ENCODE data around the gene LRRC9. TPM values are rescaled to one million over a fixed set of nuclear protein-coding genes. Genes with fewer than 3 reads are reported as not detected.

Gene LRRC9
- polyA plus RNA-seq, 3 donors = not detected

DNA sequence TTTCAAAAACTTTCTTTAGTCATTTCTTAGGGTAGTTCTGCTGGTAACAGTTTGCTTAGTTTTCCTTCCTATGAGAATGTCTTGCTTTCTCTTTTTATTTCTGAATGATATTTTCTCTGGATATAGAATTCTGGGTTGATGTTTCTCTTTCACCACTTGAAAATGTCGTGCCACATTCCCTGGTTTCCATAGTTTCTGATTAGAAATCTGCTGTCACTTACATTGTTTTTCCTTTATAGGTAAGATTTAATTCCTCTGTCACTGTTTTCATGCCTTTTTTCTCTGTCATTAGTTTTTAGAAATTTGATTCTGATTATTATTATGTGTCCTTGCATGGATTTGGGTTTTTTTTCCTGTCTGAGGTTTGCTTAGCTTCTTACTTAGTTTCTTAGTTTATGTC, 94.5 kb downstream of the LRRC9 start:
- peaks cover 7 to 17% (median 12%) of the 10 kb centered on the region in 7 donors for H3K9me3 Mint-ChIP-seq
- Histone ChIP-seq H4K20me1 (ENCODE audit: insufficient read depth, low read length) (no peaks in the 10 kb centered on the region), H3K27ac (ENCODE audit: low read depth in 1 of 2, low read length in 2 of 2) (no peak overlapping the region), H3K4me1 (ENCODE audit: control insufficient read depth in 1 of 2, insufficient read depth in 2 of 2, low read length in 2 of 2) (no peaks in the 10 kb centered on the region), H3K9ac (ENCODE audit: insufficient read depth, low read length, poor library complexity, severe bottlenecking) (no peak overlapping the region), H3K9me3 (replicated peaks in 1 of 2; ENCODE audit: control insufficient read depth in 1 of 2, insufficient read depth in 1 of 2, low read length in 2 of 2) (peaks cover 6 to 8% of the 10 kb centered on the region in 2 donors), H3K4me3 (replicated peaks in 1 of 3; ENCODE audit: low read depth in 2 of 3, low read length in 3 of 3) (no peak overlapping the region), H3K4me2 (replicated peaks; ENCODE audit: extremely low read depth, low read length, poor library complexity, severe bottlenecking) (no peak overlapping the region), H3K27me3 (ENCODE audit: control insufficient read depth in 2 of 2, insufficient read depth in 2 of 2, low read length in 2 of 2) (no peaks in the 10 kb centered on the region), H3K36me3 (replicated peaks in 1 of 2; ENCODE audit: control insufficient read depth in 1 of 2, insufficient read depth in 2 of 2, low read length in 2 of 2) (no peaks in the 10 kb centered on the region), H3K79me2 (ENCODE audit: insufficient read depth, low read length) (no peaks in the 10 kb centered on the region), H2AFZ (ENCODE audit: insufficient read depth, low read depth, low read length, poor library complexity, severe bottlenecking) (no peak overlapping the region)
- TF ChIP-seq, protein P1, sequence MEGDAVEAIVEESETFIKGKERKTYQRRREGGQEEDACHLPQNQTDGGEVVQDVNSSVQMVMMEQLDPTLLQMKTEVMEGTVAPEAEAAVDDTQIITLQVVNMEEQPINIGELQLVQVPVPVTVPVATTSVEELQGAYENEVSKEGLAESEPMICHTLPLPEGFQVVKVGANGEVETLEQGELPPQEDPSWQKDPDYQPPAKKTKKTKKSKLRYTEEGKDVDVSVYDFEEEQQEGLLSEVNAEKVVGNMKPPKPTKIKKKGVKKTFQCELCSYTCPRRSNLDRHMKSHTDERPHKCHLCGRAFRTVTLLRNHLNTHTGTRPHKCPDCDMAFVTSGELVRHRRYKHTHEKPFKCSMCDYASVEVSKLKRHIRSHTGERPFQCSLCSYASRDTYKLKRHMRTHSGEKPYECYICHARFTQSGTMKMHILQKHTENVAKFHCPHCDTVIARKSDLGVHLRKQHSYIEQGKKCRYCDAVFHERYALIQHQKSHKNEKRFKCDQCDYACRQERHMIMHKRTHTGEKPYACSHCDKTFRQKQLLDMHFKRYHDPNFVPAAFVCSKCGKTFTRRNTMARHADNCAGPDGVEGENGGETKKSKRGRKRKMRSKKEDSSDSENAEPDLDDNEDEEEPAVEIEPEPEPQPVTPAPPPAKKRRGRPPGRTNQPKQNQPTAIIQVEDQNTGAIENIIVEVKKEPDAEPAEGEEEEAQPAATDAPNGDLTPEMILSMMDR (IDR thresholded peaks at IDR 0.05) = no peak
- no peak for DNase-seq
- peaks cover 0 to 1% (median 0%) of the 10 kb centered on the region in 3 donors for H3K27me3 Mint-ChIP-seq (ENCODE audit: low read depth in 3 of 3)
- whole genome bisulfite sequencing (ENCODE audit: insufficient coverage) = no CpG with 5 or more reads among the region's 1 CpG
- intact Hi-C loops (cut with micrococcal nuclease) = no loop called here
- no peaks in the 10 kb centered on the region for H3K4me1 Mint-ChIP-seq
- no peaks in the 10 kb centered on the region for H3K36me3 Mint-ChIP-seq
- no peak overlapping the region for H3K27ac Mint-ChIP-seq
- no peak overlapping the region for H3K4me3 Mint-ChIP-seq

DNA sequence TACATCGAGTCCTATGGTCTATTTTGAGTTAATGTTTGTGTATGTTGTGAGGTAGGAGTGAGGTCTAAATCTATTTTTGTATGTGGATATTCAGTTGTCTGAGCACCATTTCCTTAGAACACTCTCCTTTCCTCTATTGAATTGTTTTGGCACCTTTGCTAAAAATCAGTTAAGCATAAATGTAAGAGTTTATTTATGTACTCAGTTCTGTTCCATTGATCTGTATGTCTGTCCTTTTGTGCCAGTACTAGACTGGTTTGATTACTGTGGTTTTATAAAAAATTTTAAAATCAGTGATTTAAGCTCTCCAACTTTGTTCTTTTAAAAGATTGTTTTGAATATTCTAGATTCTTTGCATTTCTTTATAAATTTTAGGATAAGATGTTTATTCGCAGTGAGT, 101.7 kb downstream of the LRRC9 start:
- Mint-ChIP-seq H3K4me1 (no peaks in the 10 kb centered on the region), H3K4me3 (no peak overlapping the region), H3K36me3 (no peaks in the 10 kb centered on the region), H3K27ac (no peak overlapping the region), H3K9me3 (peaks cover 0 to 7% (median 0%) of the 10 kb centered on the region in 7 donors), H3K27me3 (ENCODE audit: low read depth in 3 of 3) (peaks cover 0 to 2% (median 0%) of the 10 kb centered on the region in 3 donors)
- Histone ChIP-seq H3K27ac (ENCODE audit: low read depth in 1 of 2, low read length in 2 of 2) (no peak overlapping the region), H4K20me1 (ENCODE audit: insufficient read depth, low read length) (no peaks in the 10 kb centered on the region), H3K36me3 (replicated peaks in 1 of 2; ENCODE audit: control insufficient read depth in 1 of 2, insufficient read depth in 2 of 2, low read length in 2 of 2) (no peaks in the 10 kb centered on the region), H3K79me2 (ENCODE audit: insufficient read depth, low read length) (no peaks in the 10 kb centered on the region), H3K4me1 (ENCODE audit: control insufficient read depth in 1 of 2, insufficient read depth in 2 of 2, low read length in 2 of 2) (no peaks in the 10 kb centered on the region), H3K9me3 (replicated peaks in 1 of 2; ENCODE audit: control insufficient read depth in 1 of 2, insufficient read depth in 1 of 2, low read length in 2 of 2) (no peaks in the 10 kb centered on the region), H3K4me2 (replicated peaks; ENCODE audit: extremely low read depth, low read length, poor library complexity, severe bottlenecking) (no peak overlapping the region), H3K27me3 (ENCODE audit: control insufficient read depth in 2 of 2, insufficient read depth in 2 of 2, low read length in 2 of 2) (no peaks in the 10 kb centered on the region), H3K4me3 (replicated peaks in 1 of 3; ENCODE audit: low read depth in 2 of 3, low read length in 3 of 3) (no peak overlapping the region), H3K9ac (ENCODE audit: insufficient read depth, low read length, poor library complexity, severe bottlenecking) (no peak overlapping the region), H2AFZ (ENCODE audit: insufficient read depth, low read depth, low read length, poor library complexity, severe bottlenecking) (no peak overlapping the region)
- no CpG with 5 or more reads among the region's 2 CpGs for WGBS (ENCODE audit: insufficient coverage)
- intact Hi-C loops (cut with micrococcal nuclease) = no loop called here
- TF ChIP-seq, protein P1 (IDR thresholded peaks at IDR 0.05) = no peak
- no peak for DNase-seq

All from CD14-positive monocyte (primary cell).